GM18498 (cell line): Measurements from ENCODE around the gene FAM25C.
"Not testable (repeated sequence)": the region's sequence is repeated elsewhere in the genome, so short reads cannot be mapped to it uniquely, and the experiment has no call there.

ENCODE experiments used
- ATAC-seq: cut with Tn5 transposase; IDR thresholded peaks from one replicate; pipeline ENCODE4 v1.9.1; 2021; ENCODE audit warnings: mild to moderate bottlenecking, moderate library complexity; ENCODE audit not compliant: unreplicated experiment

FAM25C gene

DNA sequence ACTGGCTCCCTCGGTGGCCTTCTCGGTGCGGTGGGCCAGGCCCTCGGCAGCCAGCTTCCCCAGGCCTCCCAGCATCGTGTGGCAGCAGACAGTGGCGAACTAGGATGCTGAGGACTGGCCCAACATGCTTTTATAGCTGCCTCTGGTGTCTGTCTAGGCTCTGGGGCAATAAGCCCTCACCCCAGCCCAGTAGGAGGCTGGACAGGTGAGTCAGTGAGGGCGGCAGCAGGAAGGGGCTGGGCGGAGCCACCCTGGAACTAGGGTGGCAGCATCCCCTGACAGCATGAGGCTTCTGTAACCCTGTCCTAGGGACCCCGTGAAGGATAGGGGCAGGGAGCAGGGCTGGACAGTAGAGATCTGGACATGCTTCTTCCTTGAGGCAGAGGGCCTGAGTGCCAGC is at the start of gene FAM25C:
Gene FAM25C (minus strand): TSS at position 101 of the 400 bp plus-strand sequence. CDS start 26 bp downstream, at position 75.
- not testable (repeated sequence) for ATAC-seq

DNA sequence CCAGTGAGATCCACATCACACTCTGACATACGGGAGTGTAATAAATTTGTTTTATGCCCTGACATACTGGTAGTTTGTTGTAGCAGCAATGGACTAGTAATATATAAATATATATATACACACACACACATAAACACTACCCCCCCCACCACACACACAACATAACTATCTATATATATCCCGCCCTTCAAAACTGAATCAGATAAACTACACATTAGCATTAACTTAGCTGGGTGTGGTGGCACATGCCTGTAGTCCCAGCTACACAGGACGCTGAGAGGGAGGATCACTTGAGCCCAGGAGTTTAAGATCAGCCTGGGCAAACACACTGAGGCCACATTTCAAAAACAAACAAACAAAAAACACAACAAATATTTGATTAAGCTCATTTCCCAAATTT is 45.0 kb upstream of the FAM25C start:
- not testable (repeated sequence) for ATAC-seq

DNA sequence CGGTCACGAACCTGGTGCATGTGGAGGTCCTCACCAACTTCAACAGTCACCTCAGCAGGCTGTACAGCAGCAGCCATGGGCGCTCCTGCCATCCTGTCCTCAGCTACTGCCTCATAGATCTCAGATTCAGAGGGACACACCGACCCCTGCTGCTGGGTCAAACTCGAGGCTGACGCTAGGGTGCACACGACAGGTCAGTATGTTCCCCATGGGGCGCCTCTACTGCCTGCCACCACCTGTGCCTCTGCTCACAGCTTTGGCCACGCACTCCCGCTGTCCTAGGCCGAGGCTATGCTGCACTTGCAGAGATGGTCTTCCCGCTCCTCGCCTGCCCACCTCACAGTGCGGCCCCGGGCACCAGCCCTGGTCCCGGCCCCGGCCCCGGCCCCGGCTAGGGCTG is 31.8 kb upstream of the FAM25C start:
- ATAC-seq, result not testable (repeated sequence)

DNA sequence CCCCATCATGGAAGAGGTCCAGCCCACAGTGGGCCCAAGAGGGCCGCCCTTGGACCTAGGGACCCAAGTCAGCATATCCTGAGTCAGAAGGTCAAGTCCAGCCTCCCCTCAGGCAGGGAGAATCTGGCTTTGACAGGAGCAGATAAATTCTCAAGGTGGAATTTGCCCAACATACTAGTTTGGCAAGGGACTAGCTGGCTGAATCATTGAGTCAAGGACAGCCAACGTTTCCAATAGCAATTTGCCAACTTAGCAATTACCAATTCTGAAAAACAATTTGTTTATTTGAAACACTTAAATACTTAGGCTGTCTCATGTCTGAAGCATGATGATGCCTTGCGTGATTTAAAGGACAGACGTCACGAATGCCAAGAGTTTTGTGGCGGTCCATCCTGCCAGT is 2.7 kb upstream of the FAM25C start:
- not testable (repeated sequence) for ATAC-seq

DNA sequence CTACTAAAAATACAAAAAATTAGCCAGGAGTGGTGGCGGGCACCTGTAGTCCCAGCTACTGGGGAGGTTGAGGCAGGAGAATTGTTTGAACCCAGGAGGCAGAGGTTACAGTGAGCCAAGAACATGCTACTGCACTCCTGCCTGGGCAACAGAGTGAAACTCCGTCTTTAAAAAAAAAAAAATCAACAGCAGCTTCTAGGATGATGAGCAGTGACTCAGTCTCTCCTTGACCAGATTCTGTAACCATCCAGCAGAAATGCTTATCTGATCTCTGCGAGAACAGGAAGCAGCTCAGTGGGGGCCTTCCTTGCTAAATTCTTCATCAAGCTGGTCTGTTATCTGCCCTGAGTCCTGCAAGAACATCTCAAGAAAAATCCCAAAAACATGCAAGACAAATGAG is 5.5 kb downstream of the FAM25C start:
- not testable (repeated sequence) for ATAC-seq

DNA sequence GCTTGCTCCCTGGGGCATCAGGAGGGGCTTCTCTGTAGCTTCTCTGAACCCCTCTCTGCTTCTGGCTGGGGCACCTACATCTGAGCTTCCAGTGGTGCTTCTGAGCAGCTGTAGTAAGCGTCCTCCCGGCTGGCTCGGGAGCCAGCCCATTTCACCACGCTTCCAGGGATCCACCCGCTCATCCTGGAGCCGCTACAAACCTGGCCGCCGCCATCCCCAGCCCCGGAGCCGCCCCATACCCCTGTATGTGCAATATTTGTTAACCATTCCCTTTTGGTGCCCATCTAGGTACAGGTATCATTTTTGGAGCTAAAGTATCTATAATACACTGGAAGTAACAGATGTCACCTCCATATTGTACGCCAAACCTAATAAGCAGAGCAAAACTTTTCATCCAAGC is 7.0 kb downstream of the FAM25C start:
- not testable (repeated sequence) for ATAC-seq

DNA sequence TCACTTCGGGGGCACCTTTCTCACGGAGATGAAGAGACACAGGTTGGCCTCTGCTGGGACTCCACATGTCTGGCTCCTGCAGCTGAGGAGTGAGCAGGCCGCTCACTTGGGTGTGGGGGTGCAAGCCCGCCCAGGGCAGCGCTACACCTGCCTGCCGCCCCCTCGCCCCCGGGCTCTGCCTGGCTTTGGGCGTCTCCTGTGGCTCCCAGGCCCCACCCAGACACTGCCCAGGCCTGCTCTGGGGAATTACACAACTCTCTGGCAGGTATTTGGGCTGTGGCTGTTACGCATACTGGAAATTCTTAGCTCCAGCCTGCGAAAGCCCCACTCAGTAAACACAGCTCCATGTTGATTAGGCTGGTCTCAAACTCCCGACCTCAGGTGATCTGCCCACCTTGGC is 7.9 kb downstream of the FAM25C start:
- ATAC-seq, result not testable (repeated sequence)

DNA sequence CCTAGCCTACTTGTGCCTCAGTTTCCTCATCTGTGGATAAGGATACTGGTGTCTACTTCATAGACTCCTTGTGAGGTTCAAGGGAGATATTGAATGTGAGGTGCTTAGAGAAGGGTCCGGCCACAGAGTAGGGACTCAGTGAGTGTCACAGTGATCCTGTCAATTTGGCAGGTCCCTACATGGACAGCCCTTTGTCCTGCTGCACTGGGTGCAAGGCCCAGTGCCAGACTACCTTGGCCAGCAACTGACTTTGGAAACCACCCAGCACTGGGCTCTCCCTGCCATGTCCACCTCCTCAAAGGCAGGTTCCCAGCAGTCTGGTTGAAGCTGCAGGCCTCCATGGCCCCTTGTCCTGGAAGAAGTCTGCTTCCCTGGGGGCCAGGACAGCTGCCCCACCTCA is 9.5 kb downstream of the FAM25C start:
- ATAC-seq, result not testable (repeated sequence)

DNA sequence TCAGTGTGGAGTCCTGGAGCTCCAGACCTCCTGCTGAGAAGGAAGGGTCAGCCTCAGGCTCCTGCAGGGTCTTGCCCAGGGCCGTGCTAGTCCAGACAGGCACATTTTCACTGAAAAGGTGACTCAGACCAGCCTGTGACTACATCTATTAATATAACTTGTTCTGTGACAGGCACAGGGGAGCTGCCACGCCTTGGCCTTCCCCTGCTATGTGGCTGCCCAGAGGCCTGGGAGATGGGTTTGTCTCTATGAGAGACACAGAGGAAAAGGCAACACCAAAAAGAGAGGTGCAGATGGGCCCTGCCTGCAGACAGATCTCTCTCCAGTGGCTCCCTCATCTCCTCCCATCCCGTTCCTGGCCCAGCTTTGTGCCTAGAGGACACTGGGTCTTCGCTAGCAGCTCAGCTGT is 10.0 kb downstream of the FAM25C start:
- not testable (repeated sequence) for ATAC-seq

DNA sequence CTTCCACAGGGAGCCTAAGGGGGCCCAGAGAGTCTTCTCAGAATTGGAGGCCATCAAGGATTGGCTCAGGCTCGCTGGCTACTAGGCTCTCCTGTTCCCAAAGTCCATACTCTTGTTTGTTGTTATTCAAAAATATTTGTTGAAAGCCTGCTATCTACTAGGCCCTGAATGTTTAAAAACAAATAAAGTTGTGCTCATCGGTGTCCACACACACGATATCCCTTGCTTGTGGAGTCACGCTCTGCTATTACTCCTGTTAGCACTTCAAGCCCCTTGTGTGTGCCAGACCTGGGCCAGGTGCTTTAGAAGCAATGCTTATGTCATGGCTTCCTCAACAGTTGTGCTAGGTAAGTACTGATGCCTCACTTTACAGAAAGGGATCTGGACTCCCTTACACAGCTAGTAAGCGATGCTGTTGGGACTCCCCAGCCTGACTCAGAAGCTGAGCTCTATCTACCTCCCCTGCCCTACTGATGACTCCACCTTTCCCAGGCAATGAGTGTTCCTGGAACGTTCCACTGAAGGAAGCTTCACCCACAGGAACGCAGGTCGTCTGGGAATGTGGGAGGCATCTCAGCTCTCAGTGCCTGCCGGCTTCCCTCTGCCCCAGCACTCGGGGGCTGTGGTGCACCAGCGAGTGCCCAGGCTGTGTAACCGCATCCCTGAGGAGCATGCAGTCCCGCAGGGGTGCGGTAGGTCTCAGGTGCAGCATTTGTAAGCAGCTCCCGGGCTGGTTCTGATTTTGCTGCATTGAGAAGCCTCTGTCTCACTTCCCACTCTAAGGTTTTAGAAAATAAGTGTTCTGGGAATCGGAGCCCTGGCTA is 10.7 kb downstream of the FAM25C start:
- not testable (repeated sequence) for ATAC-seq

DNA sequence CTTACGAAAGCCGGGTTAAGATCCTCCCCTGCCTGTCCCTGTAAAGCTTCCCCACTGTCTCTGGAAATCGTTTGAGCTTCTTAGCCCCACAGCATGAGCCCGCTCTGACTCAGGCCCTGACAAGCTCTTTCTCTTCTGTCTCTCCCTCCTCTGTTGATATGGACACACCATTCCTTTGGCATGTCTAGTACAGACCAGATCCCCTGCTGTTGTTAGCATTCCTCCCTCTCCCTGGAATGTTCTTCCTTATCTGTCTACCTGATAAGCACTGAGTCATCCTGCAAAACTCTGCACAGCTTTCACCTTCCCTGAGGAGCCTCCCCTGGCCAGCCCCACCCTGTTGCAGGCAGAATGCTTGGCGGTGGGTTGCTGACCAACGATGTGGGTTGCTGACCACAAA is 11.6 kb downstream of the FAM25C start:
- not testable (repeated sequence) for ATAC-seq

DNA sequence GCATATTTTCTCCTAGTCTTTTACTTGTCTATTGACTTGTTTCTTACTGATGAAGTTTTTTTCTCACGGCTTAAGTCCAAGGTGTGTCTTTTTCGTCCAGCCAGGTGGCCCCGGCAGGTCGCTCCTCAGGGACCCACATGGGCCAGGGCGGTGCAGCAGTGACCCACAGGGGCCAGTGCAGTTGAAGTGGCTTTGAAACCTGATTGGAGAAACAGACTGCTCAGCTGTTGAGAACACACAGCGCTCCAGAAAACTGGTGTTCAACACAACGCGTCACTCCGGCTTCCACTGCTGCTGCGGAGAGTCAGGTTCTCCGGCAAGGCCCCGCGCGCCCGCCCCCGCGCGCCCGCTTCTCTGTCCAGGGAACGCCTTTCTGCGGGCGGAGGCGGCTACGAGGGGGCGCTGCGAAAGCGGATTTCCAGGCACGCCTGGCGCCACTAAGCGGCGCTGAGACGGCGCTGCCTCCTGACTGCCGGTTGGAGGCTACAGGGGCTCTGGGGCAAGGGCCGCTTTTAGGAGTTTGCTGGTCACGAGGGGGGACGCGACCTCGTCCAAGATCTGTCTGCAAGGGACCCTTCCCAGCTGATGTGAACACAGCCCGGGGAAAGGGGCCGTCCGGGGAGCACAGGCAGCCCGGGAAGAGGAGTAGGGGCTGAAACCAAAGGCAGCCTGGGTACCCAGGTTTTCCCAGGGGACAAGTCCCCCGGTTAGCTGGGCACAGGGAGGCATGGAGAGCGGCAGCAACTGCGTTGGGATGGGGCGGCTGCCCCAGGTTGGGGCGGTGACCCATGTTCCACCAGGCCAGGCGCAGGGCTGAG is 13.0 kb downstream of the FAM25C start:
- ATAC-seq, result not testable (repeated sequence)

DNA sequence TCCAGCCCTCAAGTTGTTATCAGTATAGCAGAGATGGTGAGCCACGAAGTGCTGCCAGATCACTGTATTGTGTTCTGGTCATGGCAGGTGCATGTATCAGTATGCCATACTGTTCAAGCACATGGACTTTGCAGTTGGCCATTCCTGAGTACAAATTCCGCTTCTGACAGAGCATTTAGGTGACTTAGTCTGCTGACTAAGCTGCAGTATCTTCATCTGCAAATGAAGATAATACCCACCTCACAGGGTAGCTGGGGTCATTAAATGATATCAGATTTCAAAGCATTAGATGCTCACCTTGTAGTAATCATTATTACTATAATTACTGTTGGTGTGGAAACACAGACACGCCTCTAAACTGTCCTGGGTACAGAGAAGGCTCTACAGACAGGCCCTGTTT is 24.2 kb downstream of the FAM25C start:
- ATAC-seq, result not testable (repeated sequence)

DNA sequence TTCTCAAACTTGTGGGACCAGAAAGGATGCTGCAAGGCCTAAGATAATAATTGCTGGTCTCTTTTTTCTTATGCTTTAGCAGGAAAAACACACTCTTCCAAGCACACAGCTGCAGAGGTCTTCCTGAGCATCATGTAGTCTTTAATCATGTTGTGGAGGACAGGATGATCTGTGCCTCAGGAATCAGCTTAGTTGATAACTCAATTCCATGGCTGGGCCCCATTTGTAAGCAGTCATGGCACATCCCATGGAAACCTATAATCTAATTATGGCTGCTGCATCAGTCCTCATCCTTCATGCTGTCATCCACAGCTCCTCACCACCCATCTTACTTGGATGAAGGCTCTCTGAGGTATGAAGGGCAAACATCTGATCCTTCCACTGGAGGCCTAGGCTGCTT is 26.5 kb downstream of the FAM25C start:
- not testable (repeated sequence) for ATAC-seq

DNA sequence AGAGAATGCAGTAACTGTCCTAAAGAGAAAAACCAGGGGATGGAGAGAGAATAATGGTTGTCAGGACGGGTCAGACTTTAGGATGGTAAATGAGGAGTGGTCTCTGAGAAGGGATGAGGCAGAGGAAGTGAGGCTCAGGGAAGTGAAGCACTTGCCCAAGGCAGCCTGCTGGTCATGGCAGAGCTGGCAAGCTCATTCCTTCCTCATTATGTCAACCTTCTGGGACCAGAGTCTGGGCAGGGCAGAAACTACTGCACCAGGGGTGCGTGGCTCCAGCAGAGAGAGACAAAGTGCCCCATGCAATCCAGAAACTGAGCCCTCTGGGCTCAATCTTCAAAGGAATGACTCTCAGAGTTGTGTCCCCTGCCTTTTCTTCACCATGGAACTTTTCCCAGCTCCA is 27.5 kb downstream of the FAM25C start:
- ATAC-seq, result not testable (repeated sequence)

DNA sequence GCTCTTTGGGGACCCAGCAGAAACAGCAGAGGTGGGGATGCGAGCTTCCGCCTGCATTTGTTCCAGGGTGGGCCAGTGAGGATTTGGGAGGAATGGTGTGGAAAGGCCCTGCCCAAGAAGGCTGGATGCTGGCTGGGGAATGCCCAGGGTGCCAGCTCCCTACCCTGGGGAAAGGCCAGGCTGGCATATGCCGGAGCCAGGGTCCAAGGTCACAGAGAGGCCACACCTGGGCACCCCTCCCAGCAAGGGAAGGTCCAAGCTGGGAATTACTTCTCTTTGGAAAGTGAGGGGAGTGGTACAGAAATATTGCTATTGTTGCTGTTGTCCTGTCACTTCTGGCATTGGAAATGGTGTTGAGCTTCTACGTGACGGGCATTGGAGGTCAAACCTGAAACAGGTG is 28.0 kb downstream of the FAM25C start:
- ATAC-seq, result not testable (repeated sequence)

DNA sequence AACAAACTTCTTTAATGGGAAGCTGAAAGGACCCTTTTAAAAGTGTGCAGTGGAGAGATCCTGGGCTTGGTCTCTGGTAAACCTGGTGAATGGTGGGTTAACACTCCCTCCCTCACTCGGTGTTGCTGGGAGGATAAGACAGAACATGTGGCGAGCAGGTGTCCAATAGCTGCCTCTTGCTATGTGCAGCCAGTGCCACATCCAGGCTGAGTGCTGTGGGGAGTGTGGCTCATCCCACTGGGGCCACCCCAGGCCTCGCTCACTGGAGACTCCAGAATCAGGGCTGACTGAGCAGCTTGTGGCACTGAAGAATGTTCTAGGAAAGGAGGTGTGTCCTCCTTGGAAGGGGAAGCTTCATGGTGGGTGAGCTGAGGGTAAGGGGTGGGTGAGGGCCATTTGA is 29.5 kb downstream of the FAM25C start:
- ATAC-seq, result not testable (repeated sequence)

DNA sequence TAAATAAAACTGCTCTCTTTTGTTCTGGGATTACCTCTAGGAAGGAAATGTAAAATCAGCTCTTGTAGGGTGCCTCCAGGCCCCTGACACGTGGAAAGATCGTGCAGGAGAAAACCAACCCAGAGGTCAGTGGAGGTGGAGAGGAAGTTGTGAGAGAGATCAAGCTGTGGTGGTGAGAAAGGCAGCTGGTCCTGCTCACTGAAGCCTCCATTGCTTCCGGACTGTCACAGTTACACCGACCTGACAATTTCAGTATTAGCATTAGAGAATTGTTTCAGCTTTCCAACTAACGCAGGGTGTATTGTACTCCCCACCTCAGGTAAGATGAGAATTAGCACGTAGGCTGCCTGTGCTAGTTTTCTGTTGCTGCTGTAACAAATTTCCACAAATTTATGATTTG is 30.6 kb downstream of the FAM25C start:
- ATAC-seq, result not testable (repeated sequence)

DNA sequence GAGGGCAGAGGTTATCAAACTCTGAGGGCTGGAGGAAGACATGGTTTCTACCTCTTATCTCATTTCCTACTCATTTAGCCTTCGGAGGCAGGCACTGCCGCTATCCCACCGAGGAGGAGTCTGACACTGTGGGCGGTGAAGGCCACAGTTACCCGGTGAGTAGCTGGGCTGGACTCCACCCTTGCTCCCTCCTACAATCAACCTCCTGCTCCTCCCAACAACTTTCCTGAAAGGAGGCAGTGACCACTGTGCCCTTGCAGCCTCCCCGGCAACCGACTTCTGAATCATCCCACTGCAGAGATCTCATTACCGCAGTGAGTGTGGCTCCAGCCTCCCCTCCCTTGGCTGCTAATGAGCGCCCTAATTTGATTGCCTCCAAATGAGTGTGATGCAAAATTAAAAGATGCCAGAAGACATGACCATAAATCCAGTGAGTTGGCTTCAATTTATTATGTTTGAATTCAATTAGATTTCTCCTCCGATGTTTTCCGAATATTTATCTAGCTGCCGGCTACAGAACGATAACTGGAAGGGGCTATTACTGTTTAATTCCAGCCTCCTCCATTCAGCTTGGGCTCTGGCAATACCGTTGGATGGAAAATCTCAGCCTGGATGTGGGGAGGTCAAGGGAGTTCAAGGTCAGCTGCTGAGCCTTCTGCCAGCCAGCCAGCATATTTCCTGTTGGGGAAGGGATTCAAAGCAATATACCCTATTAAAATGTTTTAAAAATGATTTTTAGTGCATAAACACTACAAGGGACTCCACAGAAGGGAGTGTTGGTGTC is 35.1 kb downstream of the FAM25C start:
- not testable (repeated sequence) for ATAC-seq

DNA sequence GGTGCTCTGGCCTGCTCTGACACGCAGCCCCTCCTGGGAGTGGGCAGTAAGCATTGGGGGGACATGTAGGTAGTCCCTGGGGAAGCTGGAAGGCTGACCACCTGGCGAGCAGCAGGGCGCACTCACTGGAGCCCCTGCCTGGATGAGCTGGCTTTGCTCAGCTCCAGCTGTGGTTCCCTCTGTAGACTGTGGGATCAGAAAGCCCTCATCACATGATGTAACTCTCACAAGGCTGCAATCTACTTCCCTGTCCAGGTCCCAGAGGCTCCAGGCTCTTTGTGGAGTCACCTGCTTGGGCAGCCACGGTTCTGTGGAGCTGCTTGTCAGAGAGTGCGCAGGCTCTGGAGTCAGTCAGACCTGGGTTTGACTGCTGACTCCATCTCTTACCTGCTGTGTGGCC is 36.8 kb downstream of the FAM25C start:
- ATAC-seq, result not testable (repeated sequence)

DNA sequence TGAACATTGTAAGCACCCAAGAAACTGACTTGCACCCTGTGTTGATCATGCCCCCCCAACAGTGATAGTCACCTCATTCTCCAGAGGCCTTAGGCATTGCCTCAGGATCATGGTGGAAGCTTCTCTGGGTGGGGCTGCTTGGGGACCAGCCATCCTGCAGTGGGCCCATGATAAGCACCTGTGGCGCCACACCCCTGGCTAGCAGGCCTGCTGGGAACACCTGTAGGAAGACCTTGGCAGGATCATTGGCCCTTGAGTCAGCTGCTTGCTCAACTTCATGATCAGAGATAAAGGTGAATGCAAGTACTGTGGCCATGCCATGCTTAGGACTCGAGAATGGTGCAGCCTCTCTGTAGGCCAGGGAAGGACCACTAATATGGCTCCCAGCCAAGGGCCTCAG is 38.9 kb downstream of the FAM25C start:
- ATAC-seq, result not testable (repeated sequence)
